Loucy (cell line): ENCODE measurements around the gene CCT7.

Experiments used
- H2AFZ ChIP-seq: fragments of 200-600 bp; sonication (generic); 2 replicates; pipeline ENCODE4 v1.6.0; 2016; ENCODE audit warnings: antibody characterized with exemption, mild to moderate bottlenecking, low read length, moderate library complexity
- H3F3A ChIP-seq: fragments of 200-600 bp; 2 replicates; pipeline ENCODE4 v1.6.0; 2016; ENCODE audit warnings: antibody characterized with exemption, low read depth, mild to moderate bottlenecking
- H3K27me3 ChIP-seq: fragments of 200-600 bp; sonication (generic); 2 replicates; pipeline ENCODE4 v1.6.1; 2014; ENCODE audit warnings: low read length, mild to moderate bottlenecking; ENCODE audit not compliant: insufficient read depth, poor library complexity, severe bottlenecking
- H3K36me3 ChIP-seq: fragments of 200-600 bp; sonication (generic); 2 replicates; pipeline ENCODE4 v1.6.1; 2016; ENCODE audit warnings: low read length; ENCODE audit not compliant: insufficient read depth
- H3K4me1 ChIP-seq: fragments of 200-600 bp; sonication (generic); 2 replicates; pipeline ENCODE4 v1.5.1; 2014; ENCODE audit warnings: low read length, mild to moderate bottlenecking; ENCODE audit not compliant: insufficient read depth, poor library complexity, severe bottlenecking
- H3K4me2 ChIP-seq: fragments of 200-600 bp; sonication (generic); 2 replicates; pipeline ENCODE4 v1.6.0; 2014; ENCODE audit warnings: antibody characterized with exemption, low read length, low read depth, mild to moderate bottlenecking; ENCODE audit not compliant: poor library complexity, severe bottlenecking
- H3K4me3 ChIP-seq: fragments of 200-600 bp; sonication (generic); 2 replicates; pipeline ENCODE4 v1.5.1; 2014; ENCODE audit warnings: low read length, mild to moderate bottlenecking, mixed read lengths; ENCODE audit not compliant: poor library complexity, severe bottlenecking
- H3K79me2 ChIP-seq: fragments of 200-600 bp; sonication (generic); 2 replicates; pipeline ENCODE4 v1.6.1; 2014; ENCODE audit warnings: low read length; ENCODE audit not compliant: insufficient read depth
- H3K9ac ChIP-seq: fragments of 200-600 bp; sonication (generic); 2 replicates; pipeline ENCODE4 v1.6.0; 2014; ENCODE audit warnings: mild to moderate bottlenecking, low read depth, low read length, moderate library complexity; ENCODE audit not compliant: poor library complexity, severe bottlenecking
- H3K9me2 ChIP-seq: fragments of 200-600 bp; sonication (generic); replicated peaks from 2 replicates; pipeline ENCODE4 v1.6.1; 2016; ENCODE audit warnings: low read depth, low read length, mixed read lengths
- H3K9me3 ChIP-seq: fragments of 200-600 bp; sonication (generic); 2 replicates; pipeline ENCODE4 v1.6.1; 2014; ENCODE audit warnings: mild to moderate bottlenecking, antibody characterized with exemption, low read length, low read depth; ENCODE audit not compliant: insufficient read depth
- H4K20me1 ChIP-seq: fragments of 200-600 bp; sonication (generic); 2 replicates; pipeline ENCODE4 v1.6.0; 2014; ENCODE audit warnings: antibody characterized with exemption, low read length, mild to moderate bottlenecking; ENCODE audit not compliant: insufficient read depth, poor library complexity, severe bottlenecking
- EZH2phosphoT487 ChIP-seq: fragments of 200-600 bp; IDR thresholded peaks from 2 replicates; pipeline ENCODE4 v1.6.1; 2018; ENCODE audit warnings: antibody characterized with exemption, mild to moderate bottlenecking, moderate library complexity, borderline replicate concordance
- TF ChIP-seq, protein P1 (sequence below): fragments of 200-600 bp; sonication (generic); conservative IDR thresholded peaks from 2 replicates; pipeline ENCODE4 v1.5.1; 2014; ENCODE audit warnings: mild to moderate bottlenecking, antibody characterized with exemption, low read length

CCT7 gene

DNA sequence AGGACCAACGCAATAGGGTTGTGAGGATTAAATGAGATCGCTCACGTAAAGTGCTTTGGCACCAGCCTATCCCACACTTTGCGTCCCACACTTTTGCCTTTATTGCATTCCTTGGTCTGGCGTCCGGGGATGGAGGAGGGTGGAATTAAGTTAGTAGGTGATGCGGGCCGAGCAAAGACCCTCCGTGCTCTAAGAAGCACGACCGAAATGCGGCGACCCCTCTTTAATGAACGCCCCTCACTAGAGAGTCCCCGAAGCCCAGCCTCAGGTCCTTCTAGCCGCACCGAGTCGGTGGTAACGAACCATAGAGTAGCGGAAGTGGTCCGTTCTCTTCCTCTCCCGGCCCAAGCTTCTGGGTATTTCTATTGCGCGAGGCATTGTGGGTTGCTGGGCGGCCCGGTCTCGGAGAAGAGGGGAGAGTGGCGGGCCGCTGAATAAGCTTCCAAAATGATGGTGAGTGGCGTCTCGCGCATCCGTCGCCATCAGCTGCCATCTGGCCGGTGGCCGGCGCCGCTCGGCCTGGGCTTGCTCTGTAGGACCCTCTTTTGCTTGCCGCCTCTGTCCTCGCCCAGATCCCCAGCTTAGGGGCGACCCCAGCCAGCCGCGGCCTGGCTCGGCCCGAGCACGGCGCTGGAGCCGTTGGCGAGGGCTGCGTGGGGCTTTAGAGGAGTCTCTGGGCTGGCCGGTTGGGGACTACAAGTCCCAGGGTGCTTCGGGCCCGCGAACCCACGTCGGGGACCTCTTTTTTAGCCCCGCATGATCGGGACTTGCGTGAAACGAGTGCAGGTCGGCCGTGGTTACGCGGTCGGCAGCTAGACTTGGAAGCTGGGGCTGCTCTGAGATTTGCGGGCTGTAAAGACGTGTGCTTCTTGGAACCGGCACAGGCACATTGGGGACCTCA, at the start of gene CCT7:
CCT7 (plus strand) TSS at position 377 of the 901 bp plus-strand sequence; CDS start at position 448, 71 bp downstream.
- peaks cover 54% of the 10 kb centered on the region for H4K20me1 ChIP-seq
- peak within 1 kb of the TSS; percentile 97 for H3K9ac ChIP-seq
- peak within 1 kb of the TSS; percentile 98 for H3K4me2 ChIP-seq
- H2AFZ ChIP-seq, result peak within 1 kb of the TSS; percentile 97
- peak within 1 kb of the TSS; percentile 99 for H3K4me3 ChIP-seq
- peaks cover 33% of the 10 kb centered on the region for H3K4me1 ChIP-seq
- no peaks in the 10 kb centered on the region for H3K9me2 ChIP-seq
- peaks cover 6% of the 10 kb centered on the region for H3K27me3 ChIP-seq
- TF ChIP-seq, protein P1, sequence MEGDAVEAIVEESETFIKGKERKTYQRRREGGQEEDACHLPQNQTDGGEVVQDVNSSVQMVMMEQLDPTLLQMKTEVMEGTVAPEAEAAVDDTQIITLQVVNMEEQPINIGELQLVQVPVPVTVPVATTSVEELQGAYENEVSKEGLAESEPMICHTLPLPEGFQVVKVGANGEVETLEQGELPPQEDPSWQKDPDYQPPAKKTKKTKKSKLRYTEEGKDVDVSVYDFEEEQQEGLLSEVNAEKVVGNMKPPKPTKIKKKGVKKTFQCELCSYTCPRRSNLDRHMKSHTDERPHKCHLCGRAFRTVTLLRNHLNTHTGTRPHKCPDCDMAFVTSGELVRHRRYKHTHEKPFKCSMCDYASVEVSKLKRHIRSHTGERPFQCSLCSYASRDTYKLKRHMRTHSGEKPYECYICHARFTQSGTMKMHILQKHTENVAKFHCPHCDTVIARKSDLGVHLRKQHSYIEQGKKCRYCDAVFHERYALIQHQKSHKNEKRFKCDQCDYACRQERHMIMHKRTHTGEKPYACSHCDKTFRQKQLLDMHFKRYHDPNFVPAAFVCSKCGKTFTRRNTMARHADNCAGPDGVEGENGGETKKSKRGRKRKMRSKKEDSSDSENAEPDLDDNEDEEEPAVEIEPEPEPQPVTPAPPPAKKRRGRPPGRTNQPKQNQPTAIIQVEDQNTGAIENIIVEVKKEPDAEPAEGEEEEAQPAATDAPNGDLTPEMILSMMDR, result no peak
- TF ChIP-seq EZH2phosphoT487, result no peak
- H3K79me2 ChIP-seq, result peaks cover 63% of the 10 kb centered on the region
- H3K9me3 ChIP-seq, result no peaks in the 10 kb centered on the region
- H3F3A ChIP-seq, result no peaks in the 10 kb centered on the region; the same call in 1 of the 2 replicates
- H3K36me3 ChIP-seq, result peaks cover 5% of the 10 kb centered on the region; the same call in 1 of the 2 replicates

DNA sequence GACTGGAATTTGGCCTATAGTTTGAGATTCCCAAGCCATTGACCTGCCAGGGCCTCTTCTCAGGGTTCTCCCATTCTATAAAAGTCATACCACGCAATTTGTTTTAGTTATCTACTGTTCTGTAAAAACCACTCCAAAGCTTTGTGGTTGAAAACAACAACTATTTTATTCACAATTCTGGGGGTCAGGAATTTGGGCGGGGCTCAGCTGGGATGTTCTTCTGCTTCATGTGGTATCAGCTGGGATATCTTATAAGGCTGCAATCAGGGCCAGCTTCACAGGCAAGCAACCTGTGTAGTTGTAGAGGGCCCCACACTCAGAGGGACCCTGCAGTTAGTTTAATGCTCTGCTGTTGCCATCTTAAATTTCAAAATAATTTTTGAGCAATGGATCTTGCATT, 48.1 kb upstream of the CCT7 start:
- Histone ChIP-seq H3K36me3 (no peaks in the 10 kb centered on the region), H3K4me1 (no peaks in the 10 kb centered on the region), H3K9me2 (no peaks in the 10 kb centered on the region), H3K27me3 (no peaks in the 10 kb centered on the region), H3K9ac (no peak overlapping the region), H3K4me2 (no peak overlapping the region), H3K79me2 (no peaks in the 10 kb centered on the region), H3F3A (no peaks in the 10 kb centered on the region), H3K4me3 (no peak overlapping the region), H3K9me3 (no peaks in the 10 kb centered on the region), H4K20me1 (no peaks in the 10 kb centered on the region), H2AFZ (no peak overlapping the region)
- TF ChIP-seq, protein P1, result no peak
- no peak for TF ChIP-seq EZH2phosphoT487

DNA sequence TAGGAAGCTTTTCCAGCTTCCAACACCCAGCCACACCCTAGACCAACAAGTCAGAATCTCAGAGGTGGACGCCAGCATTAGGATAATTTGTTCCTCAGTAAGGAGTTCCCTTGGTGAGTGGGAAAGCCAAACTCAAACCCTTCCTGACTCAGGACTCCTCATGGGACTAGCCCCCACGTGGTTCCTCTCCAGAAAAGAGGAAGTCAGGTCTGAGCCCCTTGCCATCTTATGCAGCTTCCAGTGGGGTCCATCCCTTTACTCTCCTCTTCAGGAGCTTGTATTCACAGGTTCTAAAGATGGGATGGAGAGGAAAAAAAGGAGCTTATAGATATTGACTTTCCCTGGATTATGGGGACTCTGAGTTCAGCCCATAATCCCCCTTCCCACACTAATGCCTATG, 46.6 kb upstream of the CCT7 start:
- Histone ChIP-seq H4K20me1 (no peaks in the 10 kb centered on the region), H3K9me3 (no peaks in the 10 kb centered on the region), H3K9ac (no peak overlapping the region), H2AFZ (no peak overlapping the region), H3K4me1 (no peaks in the 10 kb centered on the region), H3K9me2 (no peaks in the 10 kb centered on the region), H3K79me2 (no peaks in the 10 kb centered on the region), H3K4me3 (no peak overlapping the region), H3K4me2 (no peak overlapping the region), H3F3A (no peaks in the 10 kb centered on the region), H3K36me3 (no peaks in the 10 kb centered on the region), H3K27me3 (no peaks in the 10 kb centered on the region)
- TF ChIP-seq, protein P1, result no peak
- TF ChIP-seq EZH2phosphoT487, result no peak
